NCI-H510A (cell line): ENCODE measurements around the gene IMP4.

Experiments
- DNase-seq: peaks from one replicate; lab custom pipeline; 2025; lab: John Stamatoyannopoulos, UW

Gene IMP4

DNA sequence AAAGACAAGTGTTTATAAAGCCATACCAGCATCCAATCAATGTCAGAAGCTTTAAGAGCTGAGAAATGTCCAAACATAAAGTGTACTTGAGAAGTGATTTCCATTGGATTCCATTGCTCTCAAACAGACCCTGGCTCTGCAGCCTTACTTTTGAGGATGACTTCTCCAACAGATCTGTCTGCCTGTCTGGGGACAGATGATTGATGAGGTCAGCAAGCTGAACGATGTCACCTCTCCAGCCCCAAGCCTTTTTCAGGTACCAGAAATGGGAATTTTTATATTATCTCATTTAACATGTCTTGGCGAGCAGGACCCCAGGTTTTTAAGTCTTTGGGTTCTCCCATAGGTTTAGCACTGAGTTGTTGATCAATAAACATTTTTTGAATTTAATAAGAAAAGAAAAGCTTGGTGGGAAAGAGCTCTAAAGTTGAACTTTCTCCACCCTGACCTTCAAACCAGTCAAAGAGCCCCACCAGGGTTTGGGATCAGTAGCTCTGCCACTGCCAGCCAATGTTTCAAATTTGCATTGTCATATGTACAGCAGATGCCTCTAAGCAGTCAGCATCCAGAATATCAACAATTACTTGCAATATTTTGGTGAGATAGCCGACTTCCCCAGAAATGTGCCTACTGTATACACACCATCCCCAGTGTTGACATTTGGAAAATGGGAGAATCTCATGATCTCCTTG is 35.7 kb downstream of the IMP4 start:
- DNase-seq: no peak

DNA sequence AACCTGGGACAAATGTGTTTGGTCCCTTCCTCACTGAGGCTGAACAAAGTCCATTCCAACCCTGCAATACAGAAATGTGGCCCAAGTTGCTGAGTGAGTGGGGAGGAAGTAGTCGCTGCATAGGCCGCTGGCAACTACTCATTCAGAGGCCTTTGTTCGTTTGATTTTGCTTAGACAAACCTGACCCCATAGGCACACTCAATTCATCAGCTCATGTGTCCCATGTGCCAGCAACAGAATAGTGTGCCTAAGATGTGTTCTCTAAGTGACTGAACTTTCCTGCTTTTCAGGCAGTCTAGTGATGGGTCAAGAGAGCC is 36.2 kb downstream of the IMP4 start:
- DNase-seq: no peak

- DNase-seq: no peak
Observed at GRCh38 chr2:130380096-130380934, 37.6 kb downstream of the IMP4 start.

- DNase-seq: no peak
Observed at GRCh38 chr2:130381145-130381544, 38.4 kb downstream of the IMP4 start.

- DNase-seq: no peak
Observed at GRCh38 chr2:130381619-130382018, 38.9 kb downstream of the IMP4 start.

DNA sequence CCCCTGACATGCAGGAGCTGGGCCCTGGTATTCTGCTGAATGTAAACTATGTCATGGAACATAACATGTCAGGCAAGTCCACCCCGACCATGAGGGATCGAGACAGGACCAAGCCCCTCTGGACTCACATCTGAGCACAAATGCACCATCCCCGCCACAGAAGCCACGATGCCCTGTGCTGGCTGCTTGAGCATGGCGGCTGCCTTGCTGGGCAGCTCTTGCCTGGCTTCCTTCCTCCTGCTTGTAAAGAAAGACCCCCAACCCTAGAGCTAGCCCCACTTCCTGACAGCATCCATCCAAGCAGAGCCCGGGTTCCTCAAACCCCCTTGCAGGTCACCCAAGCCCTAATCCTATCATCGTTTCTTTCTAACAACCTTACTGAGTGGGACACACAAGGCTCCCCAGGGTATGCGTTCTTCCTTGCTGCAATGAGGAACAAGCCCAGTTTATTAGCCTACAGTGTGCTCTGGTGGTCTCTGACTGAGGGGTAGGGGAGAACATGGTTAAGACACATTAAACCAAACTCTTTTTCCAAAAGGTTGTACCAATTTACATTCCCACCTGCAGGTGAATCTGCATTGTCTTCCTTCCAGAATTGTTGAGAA is 39.7 kb downstream of the IMP4 start:
- DNase-seq: no peak

DNA sequence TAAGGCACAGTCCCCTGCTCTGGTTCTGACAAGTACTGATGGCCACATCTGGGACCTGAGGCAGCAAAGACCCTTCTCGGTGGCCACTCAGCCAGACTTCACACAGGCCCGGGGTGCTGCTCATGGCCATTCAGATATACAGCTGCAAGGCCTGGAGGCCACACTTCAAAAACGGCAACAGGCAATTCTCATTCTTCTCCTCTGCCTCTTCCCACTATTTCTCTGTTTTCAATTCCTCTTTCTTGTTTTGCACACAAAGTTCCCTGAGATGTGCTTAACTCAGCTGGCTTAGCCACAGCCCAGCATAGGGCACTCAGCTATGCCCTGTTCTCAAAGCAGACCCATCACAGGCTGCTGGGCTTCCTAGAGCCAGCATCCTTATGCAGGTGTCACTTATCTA is 43.0 kb downstream of the IMP4 start:
- no peak for DNase-seq

DNA sequence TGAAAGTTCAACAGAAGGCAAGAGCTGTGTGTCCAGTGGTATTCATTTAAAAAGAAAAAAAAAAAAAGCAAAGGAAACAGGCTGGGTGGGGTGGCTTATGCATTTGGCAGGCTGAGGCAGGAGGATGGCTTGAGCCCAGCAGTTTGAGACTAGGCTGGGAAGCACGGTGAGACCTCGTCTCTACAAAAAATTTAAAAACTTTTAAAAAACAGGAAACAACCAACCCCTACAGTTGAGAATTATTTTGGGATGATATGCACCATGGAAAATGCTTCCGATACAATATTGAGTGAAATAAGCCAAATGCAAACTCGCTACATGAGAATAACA is 44.3 kb downstream of the IMP4 start:
- DNase-seq: no peak

DNA sequence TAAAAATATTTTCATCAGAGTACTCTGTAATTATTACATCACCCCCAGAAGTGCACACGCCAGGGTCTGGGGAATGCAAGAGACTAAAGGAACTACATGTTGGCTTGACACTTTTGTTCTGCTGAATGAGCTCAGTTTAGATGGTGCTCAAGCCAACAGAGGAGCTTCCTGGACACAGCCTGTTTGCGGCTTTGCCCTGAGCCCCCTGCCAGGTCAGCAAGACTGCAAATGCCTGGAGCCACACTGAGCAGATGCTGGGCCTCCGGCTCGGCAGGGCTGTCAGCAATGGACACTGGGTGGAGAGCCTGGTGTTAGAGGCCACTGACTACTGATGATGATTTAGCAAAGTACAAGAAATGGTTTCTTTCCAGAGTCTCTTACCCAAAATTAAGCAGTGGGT is 45.1 kb downstream of the IMP4 start:
- no peak for DNase-seq

- DNase-seq: no peak
Observed at GRCh38 chr2:130388221-130388907, 45.7 kb downstream of the IMP4 start.

- no peak for DNase-seq
Observed at GRCh38 chr2:130389358-130389757, 46.7 kb downstream of the IMP4 start.

GRCh38 chr2:130389783-130390182 is 47.1 kb downstream of the IMP4 start:
- no peak for DNase-seq

DNA sequence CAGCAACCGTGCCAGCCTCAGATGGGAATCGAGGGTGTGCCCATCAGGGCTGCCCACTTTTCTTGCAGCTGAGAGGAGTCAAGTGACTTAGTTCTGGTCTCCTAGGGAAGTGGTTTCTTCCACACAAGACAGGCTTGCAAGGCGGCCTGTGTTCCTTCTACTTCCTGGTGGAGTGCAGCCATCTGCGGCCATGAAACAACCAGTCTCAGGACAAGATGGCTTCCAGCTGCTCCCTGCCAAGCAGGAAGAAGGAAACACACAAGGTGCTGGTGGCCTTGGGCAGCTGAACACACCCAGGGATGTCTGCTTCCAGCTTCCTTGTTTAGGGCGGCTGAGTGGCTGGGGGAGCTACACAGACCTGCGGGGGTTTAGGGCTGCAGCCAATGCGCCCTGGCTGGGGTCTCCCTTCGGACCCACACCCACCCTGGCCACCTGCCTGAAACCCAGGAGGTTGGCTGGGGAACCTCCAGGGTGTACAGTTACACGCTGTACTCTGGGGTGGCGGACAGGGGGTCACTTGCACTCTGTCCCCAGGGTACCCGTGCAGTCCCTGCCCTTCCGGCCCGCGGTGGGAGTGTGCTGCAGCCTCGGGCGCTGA is 47.9 kb downstream of the IMP4 start:
- no peak for DNase-seq

GRCh38 chr2:130391058-130391871 is 48.6 kb downstream of the IMP4 start:
- DNase-seq: peak; percentile 73

GRCh38 chr2:130391872-130392670 is 49.4 kb downstream of the IMP4 start:
- no peak for DNase-seq

- no peak for DNase-seq
Observed at GRCh38 chr2:130393318-130393910, 50.7 kb downstream of the IMP4 start.
